HG03159 (cell line): Measurements from ENCODE around the gene DDO.

ENCODE experiments used
- ATAC-seq: cut with Tn5 transposase; IDR thresholded peaks from one replicate; pipeline ENCODE4 v1.9.1; 2021; ENCODE audit warnings: mild to moderate bottlenecking, moderate library complexity; ENCODE audit not compliant: unreplicated experiment

DDO gene

DNA sequence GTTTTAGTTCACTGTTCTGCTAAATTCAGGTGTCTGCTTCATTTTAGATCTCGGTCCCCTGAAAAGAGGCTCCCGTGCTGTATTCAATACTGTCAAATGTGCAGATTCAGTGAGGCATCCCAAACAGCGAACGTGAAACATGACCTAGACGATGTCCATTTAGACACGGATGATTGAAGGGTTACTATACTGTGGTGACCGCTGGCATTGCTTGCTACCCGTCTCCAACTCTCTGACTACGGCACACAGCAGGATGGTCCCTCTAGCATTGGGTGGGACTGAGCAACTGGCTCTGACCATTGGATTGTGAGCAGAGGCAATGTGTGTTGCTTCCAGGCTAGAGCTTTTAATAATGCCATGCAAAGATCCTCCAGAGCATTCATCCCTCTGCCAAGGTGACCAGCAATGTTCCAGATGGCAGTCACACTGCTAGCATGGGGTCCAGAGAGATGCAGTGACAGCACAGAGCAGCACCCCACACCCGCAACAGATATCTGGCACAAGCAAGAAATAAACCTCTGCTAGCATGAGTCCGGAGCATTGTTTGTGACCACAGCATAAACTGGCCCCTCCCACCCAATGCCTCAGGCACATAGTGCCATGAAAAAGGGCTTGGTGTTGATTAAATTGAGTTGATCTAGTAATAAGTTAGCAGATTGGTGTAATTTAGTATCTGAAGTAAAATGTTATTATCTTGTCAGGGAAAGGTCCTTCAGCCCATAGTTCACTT lies 66.2 kb downstream of the DDO start:
- ATAC-seq: no peak

DNA sequence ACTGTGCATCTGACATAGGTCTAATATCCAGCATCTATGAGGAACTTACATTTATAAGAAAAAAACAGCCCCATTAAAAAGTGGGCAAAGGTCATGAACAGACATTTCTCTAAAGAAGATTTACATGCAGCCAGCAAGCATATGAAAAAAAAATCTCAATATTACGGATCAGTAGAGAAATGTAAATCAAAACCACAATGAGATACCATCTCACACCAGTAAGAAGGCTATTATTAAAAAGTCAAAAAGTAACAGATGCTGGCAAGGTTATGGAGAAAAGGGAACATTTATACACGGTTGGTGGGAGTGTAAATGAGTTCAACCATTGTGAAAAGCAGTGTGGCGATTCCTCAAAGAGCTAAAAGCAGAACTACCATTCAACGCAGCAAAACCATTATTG lies 70.3 kb downstream of the DDO start:
- no peak for ATAC-seq

GRCh38 chr6:110342759-110343158 lies 72.6 kb downstream of the DDO start:
- ATAC-seq: no peak
